ENCODE data around the gene ZC3H14.

Gene ZC3H14

GRCh38 chr14:88599761-88600439, 37.1 kb downstream of the ZC3H14 start:
- DNase-seq (ENCODE audit: extremely low spot score, insufficient read length, low read depth) (peak; percentile 28), FAIRE-seq (peak; percentile 96)

- DNase-seq (ENCODE audit: extremely low spot score, insufficient read length, low read depth) (no peak), FAIRE-seq (no peak)
Measured at GRCh38 chr14:88604212-88604611, 41.4 kb downstream of the ZC3H14 start.

- DNase-seq (ENCODE audit: extremely low spot score, insufficient read length, low read depth) (no peak), FAIRE-seq (no peak)
Measured at GRCh38 chr14:88605594-88605993, 42.8 kb downstream of the ZC3H14 start.

- DNase-seq (ENCODE audit: extremely low spot score, insufficient read length, low read depth) (no peak), FAIRE-seq (no peak)
Measured at GRCh38 chr14:88607829-88608228, 45.0 kb downstream of the ZC3H14 start.

GRCh38 chr14:88611878-88612277, 49.0 kb downstream of the ZC3H14 start:
- DNase-seq (ENCODE audit: extremely low spot score, insufficient read length, low read depth) (no peak), FAIRE-seq (no peak)

- FAIRE-seq = no peak
- no peak for DNase-seq (ENCODE audit: extremely low spot score, insufficient read length, low read depth)
Measured at GRCh38 chr14:88612981-88613380, 50.1 kb downstream of the ZC3H14 start.

- peak; percentile 18 for FAIRE-seq
- no peak for DNase-seq (ENCODE audit: extremely low spot score, insufficient read length, low read depth)
Measured at GRCh38 chr14:88613552-88614010, 50.7 kb downstream of the ZC3H14 start.

GRCh38 chr14:88614218-88614907, 51.5 kb downstream of the ZC3H14 start:
- DNase-seq (ENCODE audit: extremely low spot score, insufficient read length, low read depth) = no peak

GRCh38 chr14:88616697-88617096, 53.9 kb downstream of the ZC3H14 start:
- FAIRE-seq = no peak
- DNase-seq (ENCODE audit: extremely low spot score, insufficient read length, low read depth) = no peak

More at GRCh38 chr14:88614218-88614907, 51.5 kb downstream of the ZC3H14 start:
- no peak for FAIRE-seq

- DNase-seq (ENCODE audit: extremely low spot score, insufficient read length, low read depth) (no peak), FAIRE-seq (no peak)
Measured at GRCh38 chr14:88617479-88617878, 54.6 kb downstream of the ZC3H14 start.

- no peak for FAIRE-seq
Measured at GRCh38 chr14:88618476-88618875, 55.6 kb downstream of the ZC3H14 start.

GRCh38 chr14:88621100-88621499, 58.3 kb downstream of the ZC3H14 start:
- FAIRE-seq (no peak), DNase-seq (ENCODE audit: extremely low spot score, insufficient read length, low read depth) (no peak)

More at GRCh38 chr14:88618476-88618875, 55.6 kb downstream of the ZC3H14 start:
- DNase-seq (ENCODE audit: extremely low spot score, insufficient read length, low read depth) = no peak

- no peak for FAIRE-seq
Measured at GRCh38 chr14:88625671-88626070, 62.8 kb downstream of the ZC3H14 start.

GRCh38 chr14:88628033-88628432, 65.2 kb downstream of the ZC3H14 start:
- DNase-seq (ENCODE audit: extremely low spot score, insufficient read length, low read depth) (no peak), FAIRE-seq (peak; percentile 12)

More at GRCh38 chr14:88625671-88626070, 62.8 kb downstream of the ZC3H14 start:
- DNase-seq (ENCODE audit: extremely low spot score, insufficient read length, low read depth) = no peak

- FAIRE-seq (no peak), DNase-seq (ENCODE audit: extremely low spot score, insufficient read length, low read depth) (no peak)
Measured at GRCh38 chr14:88628462-88628861, 65.6 kb downstream of the ZC3H14 start.

- no peak for FAIRE-seq
Measured at GRCh38 chr14:88630565-88630964, 67.7 kb downstream of the ZC3H14 start.

GRCh38 chr14:88631091-88631490, 68.3 kb downstream of the ZC3H14 start:
- FAIRE-seq = no peak
- no peak for DNase-seq (ENCODE audit: extremely low spot score, insufficient read length, low read depth)

More at GRCh38 chr14:88630565-88630964, 67.7 kb downstream of the ZC3H14 start:
- DNase-seq (ENCODE audit: extremely low spot score, insufficient read length, low read depth) = no peak

GRCh38 chr14:88632512-88632911, 69.7 kb downstream of the ZC3H14 start:
- DNase-seq (ENCODE audit: extremely low spot score, insufficient read length, low read depth) (no peak), FAIRE-seq (no peak)

- FAIRE-seq = no peak
- DNase-seq (ENCODE audit: extremely low spot score, insufficient read length, low read depth) = no peak
Measured at GRCh38 chr14:88639221-88639620, 76.4 kb downstream of the ZC3H14 start.

GRCh38 chr14:88660056-88660455, 97.2 kb downstream of the ZC3H14 start:
- FAIRE-seq (no peak), DNase-seq (ENCODE audit: extremely low spot score, insufficient read length, low read depth) (no peak)

- peak; percentile 91 for FAIRE-seq
Measured at GRCh38 chr14:88667555-88668273, 104.9 kb downstream of the ZC3H14 start.

More at GRCh38 chr14:88667555-88668273, 104.9 kb downstream of the ZC3H14 start:
- peak; percentile 54 for DNase-seq (ENCODE audit: extremely low spot score, insufficient read length, low read depth)
